Osteocyte (in vitro differentiated cells): ENCODE results near the gene MYEOV. TPM values are rescaled to one million over a fixed set of nuclear protein-coding genes. Genes with fewer than 3 reads are reported as not detected.

ENCODE experiments used
- DNase-seq: peaks from one replicate; pipeline ENCODE4 v3.0.0; 2021; ENCODE audit warnings: mixed read lengths; ENCODE audit not compliant: unreplicated experiment; ENCODE audit errors: extremely low spot score
- H3K27ac Mint-ChIP-seq: one replicate; pipeline ENCODE4 v1.8.0; 2021; ENCODE audit warnings: mild to moderate bottlenecking, mixed read lengths; ENCODE audit not compliant: unreplicated experiment
- H3K27me3 Mint-ChIP-seq: one replicate; pipeline ENCODE4 v1.8.0; 2021; ENCODE audit warnings: mixed read lengths; ENCODE audit not compliant: unreplicated experiment
- H3K36me3 Mint-ChIP-seq: one replicate; pipeline ENCODE4 v1.8.0; 2021; ENCODE audit warnings: mixed read lengths; ENCODE audit not compliant: unreplicated experiment
- H3K4me1 Mint-ChIP-seq: one replicate; pipeline ENCODE4 v1.8.0; 2021; ENCODE audit warnings: mixed read lengths; ENCODE audit not compliant: unreplicated experiment
- H3K4me3 Mint-ChIP-seq: one replicate; pipeline ENCODE4 v1.8.0; 2021; ENCODE audit warnings: mild to moderate bottlenecking, moderate library complexity, mixed read lengths; ENCODE audit not compliant: unreplicated experiment
- H3K9me3 Mint-ChIP-seq: one replicate; pipeline ENCODE4 v1.8.0; 2021; ENCODE audit warnings: mixed read lengths; ENCODE audit not compliant: unreplicated experiment
- CTCF ChIP-seq: fragments of 200-600 bp; sonication (generic); IDR thresholded peaks from 2 replicates; pipeline ENCODE4 v1.5.0; 2021; ENCODE audit warnings: antibody characterized with exemption, mild to moderate bottlenecking, moderate library complexity
- long read RNA-seq: library from polyadenylated mRNA; unstranded; transcript quantifications from one replicate; pipeline ENCODE4 v2.0.0, GENCODE V29; 2021
- total RNA-seq: library from RNA; stranded (reverse); gene quantifications from 2 replicates; pipeline ENCODE4 v1.2.1, GENCODE V29; 2021

The MYEOV gene
- 1.6 and 1.8 TPM in 2 replicates for total RNA-seq
- long read RNA-seq, partial matches to known transcripts, result 1 of 1 reads
- long read RNA-seq, other reads (novel, unspliced or antisense), result 0 of 1 reads

GRCh38 chr11:69293819-69294505 lies at the start of gene MYEOV:
MYEOV (plus strand) TSS chr11:69294155; CDS start chr11:69295355, 1,200 bp downstream.
- Mint-ChIP-seq H3K27ac (no peak within 1 kb of the TSS), H3K9me3 (no peaks in the 10 kb centered on the region), H3K4me1 (peaks cover 31% of the 10 kb centered on the region), H3K4me3 (no peak within 1 kb of the TSS), H3K36me3 (no peaks in the 10 kb centered on the region), H3K27me3 (no peaks in the 10 kb centered on the region)
- no peak for TF ChIP-seq CTCF
- no peak for DNase-seq

- Mint-ChIP-seq H3K27ac (no peak overlapping the region), H3K27me3 (peaks cover 21% of the 10 kb centered on the region), H3K36me3 (no peaks in the 10 kb centered on the region), H3K4me3 (no peak overlapping the region), H3K4me1 (no peaks in the 10 kb centered on the region), H3K9me3 (no peaks in the 10 kb centered on the region)
- peak; percentile 59 for DNase-seq
- no peak for TF ChIP-seq CTCF
Measured at GRCh38 chr11:69244266-69244665, 49.7 kb upstream of the MYEOV start.

GRCh38 chr11:69245041-69245440 lies 48.9 kb upstream of the MYEOV start:
- Mint-ChIP-seq H3K4me3 (no peak overlapping the region), H3K27me3 (peaks cover 25% of the 10 kb centered on the region), H3K9me3 (no peaks in the 10 kb centered on the region), H3K4me1 (peaks cover 3% of the 10 kb centered on the region), H3K36me3 (no peaks in the 10 kb centered on the region), H3K27ac (no peak overlapping the region)
- peak; percentile 21 for DNase-seq
- TF ChIP-seq CTCF, result no peak

GRCh38 chr11:69245491-69246345 lies 48.2 kb upstream of the MYEOV start:
- no peak overlapping the region for H3K4me3 Mint-ChIP-seq
- H3K9me3 Mint-ChIP-seq, result no peaks in the 10 kb centered on the region
- no peak overlapping the region for H3K27ac Mint-ChIP-seq
- DNase-seq, result peak; percentile 63
- peaks cover 25% of the 10 kb centered on the region for H3K27me3 Mint-ChIP-seq
- H3K4me1 Mint-ChIP-seq, result peaks cover 3% of the 10 kb centered on the region
- no peak for TF ChIP-seq CTCF
- H3K36me3 Mint-ChIP-seq, result no peaks in the 10 kb centered on the region
